ENCODE results near the gene SPPL3.
A peak's percentile ranks its signal among the peaks of the same experiment; 100 is the strongest.

Gene SPPL3

DNA sequence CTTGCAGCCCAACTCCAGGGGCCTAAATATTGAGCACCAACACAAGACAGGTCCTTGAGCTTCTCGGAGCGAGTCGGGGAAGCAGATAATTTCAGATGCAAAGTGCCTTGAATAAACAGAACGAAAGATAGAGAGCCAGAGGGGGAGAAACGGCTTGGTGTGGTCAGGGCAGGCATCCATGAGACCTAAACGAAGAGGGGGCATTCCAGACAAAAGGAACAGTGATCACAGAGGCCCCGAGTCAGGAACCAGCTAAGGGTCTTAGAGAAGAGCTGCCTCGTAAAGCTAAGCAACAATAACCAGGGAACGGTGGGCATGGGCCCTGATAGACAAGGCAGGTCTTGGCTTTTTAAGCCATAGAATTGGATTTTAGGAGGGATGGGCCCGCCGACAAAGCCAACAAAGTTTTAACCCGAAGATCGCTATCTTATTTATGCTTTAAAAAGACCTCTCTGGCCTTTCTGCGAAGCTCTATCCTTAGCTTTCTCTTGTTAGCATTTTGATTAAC, 179.0 kb downstream of the SPPL3 start:
- no peak for DNase-seq (ENCODE audit: low read depth in 2 of 2)

DNA sequence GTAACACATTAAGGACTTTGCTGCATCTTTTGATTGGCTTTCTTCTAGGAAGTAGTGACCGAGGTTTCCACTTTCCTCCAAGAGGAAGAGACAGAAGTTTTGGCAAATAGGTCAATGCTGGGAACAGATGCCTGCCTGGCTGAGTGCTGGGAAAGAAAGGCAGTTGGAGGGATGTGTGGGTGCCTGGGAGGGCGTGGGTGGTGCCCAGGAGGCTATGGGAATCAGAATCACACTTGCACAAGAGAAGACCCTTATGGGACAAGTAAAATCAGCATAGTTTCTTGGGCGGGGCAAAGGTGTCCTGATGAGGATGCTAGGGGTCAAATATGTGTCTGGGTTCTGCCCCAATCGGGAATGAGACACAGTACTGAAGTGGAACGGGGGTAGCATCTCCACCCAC, 179.4 kb downstream of the SPPL3 start:
- no peak for DNase-seq (ENCODE audit: low read depth in 2 of 2)

DNA sequence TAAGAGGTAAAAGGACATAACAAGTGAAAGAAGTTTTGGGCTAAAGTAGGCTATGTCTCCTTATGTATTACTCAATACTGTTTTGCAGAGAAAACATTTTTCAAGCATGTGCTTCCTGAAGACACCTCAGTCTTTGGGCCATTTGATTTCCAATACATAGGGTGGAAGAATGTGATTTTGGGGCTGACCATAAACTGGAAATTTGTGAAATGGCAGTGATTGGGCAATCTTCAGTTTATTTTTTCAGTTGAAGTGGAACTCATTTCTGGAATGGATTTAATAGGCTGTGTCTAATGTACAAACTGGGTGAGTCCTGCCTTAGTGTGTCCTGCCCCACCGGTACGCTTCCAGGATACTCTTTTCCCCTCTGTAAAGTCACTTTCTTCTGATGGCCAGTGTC, 181.4 kb downstream of the SPPL3 start:
- DNase-seq (ENCODE audit: low read depth in 2 of 2): no peak

DNA sequence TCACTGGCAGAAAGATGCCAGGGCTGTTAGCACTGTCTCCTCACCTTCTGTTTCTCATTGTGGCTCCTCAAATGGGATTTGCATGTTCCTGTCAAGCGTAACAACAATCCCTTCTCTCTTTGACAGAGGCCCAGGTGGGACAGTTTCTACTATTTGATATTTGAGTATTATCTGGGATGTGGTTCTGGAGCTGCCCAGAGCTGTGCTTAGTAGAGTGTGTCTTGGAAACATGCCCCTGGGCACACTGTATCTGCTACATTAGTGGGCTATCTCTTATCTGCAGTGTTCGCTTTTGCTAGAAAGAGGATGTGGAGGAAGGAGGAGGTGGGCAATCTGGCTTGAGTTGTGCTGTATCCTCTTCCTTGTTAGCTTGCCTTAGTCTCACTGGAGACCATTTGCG, 182.3 kb downstream of the SPPL3 start:
- no peak for DNase-seq (ENCODE audit: low read depth in 2 of 2)

DNA sequence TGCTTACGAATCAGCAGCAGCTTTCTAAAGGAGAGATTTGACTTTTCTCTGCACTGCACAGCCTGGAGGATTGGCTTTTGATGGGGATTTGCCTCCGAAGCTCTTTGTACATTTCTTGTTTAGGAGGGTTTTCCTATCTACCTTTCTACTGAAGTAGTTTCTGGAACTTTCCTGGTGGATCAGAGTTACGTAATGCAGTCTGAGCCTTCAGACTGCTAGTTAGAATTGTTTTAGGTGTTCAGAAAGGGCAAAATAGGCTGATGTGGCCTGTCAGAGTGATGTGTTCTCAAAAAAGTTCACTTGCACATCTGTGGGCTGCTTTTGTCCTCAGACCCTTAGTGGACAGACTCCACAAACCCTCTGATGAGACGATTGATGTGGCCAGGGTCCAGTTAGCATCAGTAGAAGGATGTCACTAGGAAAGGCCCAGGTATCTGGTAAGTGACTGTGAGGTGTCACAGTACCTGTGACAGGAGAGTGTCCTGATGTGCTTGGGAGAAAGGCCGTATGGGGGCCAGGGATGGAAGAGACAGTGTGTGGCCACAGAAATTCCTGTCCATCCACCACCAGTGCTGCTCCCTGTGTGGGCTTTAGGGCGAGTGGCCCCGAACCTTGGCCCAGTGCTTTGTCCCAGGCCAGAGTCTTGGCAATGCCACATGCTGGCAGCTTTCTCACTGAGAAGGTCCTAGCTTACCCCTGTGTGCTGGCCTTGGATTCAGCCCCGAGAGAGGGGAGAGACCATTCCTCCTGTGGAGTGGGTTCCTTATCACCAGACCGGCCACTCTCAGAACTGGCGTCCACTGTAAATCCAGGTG, 183.0 kb downstream of the SPPL3 start:
- DNase-seq (ENCODE audit: low read depth in 2 of 2): no peak

DNA sequence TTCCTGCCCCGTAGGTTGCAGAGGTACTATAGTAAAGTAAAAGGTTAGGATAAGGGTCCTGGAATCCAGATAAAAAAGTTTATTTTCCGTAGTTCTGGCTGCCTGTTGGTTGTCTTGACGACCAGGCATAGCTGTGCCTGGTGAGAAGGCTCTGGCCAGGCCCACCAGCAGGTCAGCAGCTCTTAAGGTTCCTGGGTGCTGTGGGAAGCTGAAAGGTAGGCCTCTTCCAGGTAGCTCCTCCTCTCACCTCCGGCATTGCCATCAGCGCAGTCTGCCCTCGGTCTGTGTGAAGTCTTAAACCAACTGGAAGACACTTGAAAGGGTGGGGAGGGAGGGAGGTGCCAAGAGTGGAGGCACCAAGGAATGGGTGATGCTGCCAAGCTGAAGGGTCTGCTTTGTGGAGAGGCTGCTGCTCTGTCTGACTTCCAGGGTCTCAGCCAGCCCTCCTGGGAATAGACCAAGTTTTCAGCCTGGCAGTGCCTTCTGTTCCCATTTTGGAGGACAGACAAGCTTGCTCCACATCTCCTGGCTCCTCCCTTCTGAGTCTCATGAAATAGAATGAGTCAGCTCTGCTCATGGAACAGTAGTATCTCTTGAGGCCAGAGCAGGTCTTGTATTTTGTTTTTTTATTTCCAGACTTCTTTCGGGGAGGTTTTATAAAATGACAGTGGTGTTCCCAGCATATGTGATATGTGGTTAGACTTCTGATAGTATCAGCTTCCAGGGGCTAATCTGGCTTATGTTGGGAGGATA, 183.7 kb downstream of the SPPL3 start:
- no peak for DNase-seq (ENCODE audit: low read depth in 2 of 2)

DNA sequence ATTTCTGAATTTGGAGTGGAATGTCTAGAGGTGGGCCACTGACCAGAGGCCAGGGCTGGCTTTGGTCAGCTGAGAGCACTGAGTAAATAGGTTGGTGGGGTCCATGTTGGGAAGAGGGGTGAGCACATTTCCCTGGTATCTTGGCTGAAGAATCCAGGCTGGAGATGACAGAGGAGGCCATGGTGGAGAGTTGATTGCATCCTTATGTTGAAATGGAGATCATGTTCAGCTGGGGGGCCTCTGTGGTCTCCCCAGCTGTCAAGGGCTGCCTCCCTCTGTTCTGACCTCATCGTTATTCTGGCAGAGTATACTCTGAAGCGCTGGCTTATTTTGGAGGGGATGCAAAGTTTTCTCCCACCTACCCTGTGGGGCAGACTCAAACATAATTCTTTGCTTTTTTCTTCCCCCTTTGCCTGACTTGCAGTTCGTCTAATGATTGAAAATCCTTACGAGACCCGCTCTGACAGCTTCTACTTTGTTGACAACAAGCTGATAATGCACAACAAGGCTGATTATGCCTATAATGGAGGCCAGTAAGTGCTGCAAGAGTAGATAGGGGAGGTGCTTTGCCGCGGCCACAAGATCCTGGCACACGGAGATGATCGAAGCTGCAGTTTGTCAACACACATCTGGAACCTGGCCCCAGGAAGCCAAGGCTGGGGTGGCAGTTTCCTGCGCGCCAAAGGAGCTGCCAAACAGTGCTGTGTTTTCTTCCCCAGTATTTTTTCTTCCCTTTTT, 184.5 kb downstream of the SPPL3 start:
- DNase-seq (ENCODE audit: low read depth in 2 of 2): no peak

DNA sequence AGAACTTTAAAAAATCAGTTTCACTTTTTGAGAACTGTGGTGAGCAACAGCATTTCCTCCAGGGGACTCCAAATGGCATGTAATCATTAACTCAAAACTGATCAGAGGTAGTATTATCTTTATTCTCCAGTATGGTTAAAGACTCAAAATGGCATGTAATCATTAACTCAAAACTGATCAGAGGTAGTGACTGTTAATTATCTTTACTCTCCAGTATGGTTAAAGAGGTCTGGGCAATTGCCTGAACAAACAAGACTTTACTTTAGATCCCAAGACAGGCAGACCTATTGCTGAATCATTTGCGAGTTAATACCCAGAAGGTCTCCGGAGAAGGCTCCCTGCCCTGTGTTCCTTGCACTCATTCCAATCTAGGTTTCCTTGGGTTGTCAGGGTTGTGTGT, 185.1 kb downstream of the SPPL3 start:
- DNase-seq (ENCODE audit: low read depth in 2 of 2): no peak

DNA sequence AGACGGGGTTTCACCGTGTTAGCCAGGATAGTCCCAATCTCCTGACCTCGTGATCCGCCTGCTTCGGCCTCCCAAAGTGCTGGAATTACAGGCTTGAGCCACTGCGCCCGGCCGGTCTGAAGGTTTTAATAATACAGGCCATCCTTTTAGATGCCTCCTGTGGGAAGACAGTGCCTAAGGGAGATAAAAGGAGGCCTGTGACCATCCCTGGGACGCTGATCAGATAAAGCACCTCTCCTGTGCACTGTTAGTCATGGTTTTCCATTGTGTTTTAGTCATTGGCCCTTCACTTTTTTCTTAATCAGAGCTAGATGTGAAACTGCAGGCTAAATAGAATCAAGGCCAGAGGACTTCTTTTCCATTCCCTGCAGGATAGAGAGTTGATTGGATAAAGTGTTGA, 186.1 kb downstream of the SPPL3 start:
- no peak for DNase-seq (ENCODE audit: low read depth in 2 of 2)

DNA sequence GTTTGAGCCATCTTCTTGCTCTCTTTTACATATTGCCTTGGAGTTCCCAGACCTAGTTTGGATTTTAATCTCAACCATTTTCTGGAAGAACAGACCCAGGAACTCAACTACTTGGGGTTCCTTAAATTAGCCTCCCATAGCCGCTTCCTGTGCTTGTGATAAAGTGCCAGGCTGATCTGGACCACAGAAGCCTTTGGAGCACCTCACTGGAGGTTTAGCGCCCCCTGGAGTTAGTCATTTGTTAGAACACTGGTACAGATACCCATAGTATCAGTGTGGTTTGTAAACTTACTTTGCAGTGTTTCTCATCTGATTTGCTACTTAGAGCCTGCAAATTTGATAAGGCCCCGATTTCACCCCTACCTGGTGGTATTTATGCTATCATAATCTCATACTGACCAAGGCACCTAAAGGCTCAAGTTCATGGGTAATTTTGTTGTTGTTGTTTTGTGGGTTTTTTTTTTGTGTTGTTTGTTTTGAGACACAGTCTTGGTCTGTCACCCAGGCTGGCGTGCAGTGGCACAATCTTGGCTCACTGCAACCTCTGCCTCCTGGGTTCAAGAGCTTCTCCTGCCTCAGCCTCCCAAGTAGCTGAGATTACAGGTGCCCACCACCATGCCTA, 190.2 kb downstream of the SPPL3 start:
- peak; percentile 29 to 51 for DNase-seq (ENCODE audit: low read depth in 2 of 2)

DNA sequence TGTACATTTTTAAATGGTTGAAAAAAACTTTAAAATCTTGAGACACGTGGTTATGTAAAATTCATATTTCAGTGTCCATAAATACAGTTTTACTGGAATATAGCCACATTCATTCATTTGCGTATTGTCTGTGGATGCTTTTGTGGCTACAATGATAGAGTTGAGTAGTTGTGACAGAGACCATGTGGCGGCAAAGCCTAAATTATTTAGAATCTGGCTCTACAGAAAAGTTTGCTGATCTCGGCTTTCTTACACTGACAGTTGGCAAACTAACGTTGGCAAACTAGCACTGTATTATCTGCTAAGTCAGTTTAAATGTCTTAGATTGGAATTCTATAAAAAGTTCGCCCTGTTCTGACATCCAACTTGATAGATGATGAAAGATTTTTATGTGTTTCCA, 191.5 kb downstream of the SPPL3 start:
- no peak for DNase-seq (ENCODE audit: low read depth in 2 of 2)

Data from stimulated activated CD8-positive, alpha-beta memory T cell treated with anti-CD3 and anti-CD28 coated beads, Interleukin-7, amount 100 ng/mL, for 1 hour (primary cell).